CD4-positive, alpha-beta T cell treated with Interleukin-15 for 1 hour (primary cell): ENCODE results near the gene SHC3.

ENCODE experiments used
- DNase-seq: peaks from one replicate; pipeline ENCODE4 v3.0.0-alpha.2; 2020

SHC3 gene

GRCh38 chr9:88996046-88996920 is 182.3 kb downstream of the SHC3 start:
- no peak for DNase-seq

GRCh38 chr9:88995627-88996026 is 183.0 kb downstream of the SHC3 start:
- DNase-seq = no peak

DNA sequence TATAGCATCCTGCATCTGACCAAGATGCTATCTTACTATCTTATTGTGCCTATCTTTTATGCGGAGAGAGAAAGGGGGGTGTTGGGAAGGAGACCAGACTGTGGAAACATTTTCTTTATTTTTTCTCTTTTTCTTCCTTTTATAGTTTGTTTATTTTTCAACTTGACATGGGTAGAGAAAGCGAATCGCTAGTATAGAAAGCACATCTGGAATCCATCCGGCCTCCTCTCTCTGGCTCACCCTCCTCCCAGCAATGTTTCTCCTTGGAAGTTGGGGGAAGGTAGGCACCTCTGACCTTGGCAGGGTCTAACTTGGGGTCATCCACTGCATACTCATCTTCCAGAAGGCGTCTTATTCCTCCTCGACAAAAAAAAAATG is 183.4 kb downstream of the SHC3 start:
- DNase-seq = no peak

- no peak for DNase-seq
Measured at GRCh38 chr9:88994469-88995199, 184.0 kb downstream of the SHC3 start.

DNA sequence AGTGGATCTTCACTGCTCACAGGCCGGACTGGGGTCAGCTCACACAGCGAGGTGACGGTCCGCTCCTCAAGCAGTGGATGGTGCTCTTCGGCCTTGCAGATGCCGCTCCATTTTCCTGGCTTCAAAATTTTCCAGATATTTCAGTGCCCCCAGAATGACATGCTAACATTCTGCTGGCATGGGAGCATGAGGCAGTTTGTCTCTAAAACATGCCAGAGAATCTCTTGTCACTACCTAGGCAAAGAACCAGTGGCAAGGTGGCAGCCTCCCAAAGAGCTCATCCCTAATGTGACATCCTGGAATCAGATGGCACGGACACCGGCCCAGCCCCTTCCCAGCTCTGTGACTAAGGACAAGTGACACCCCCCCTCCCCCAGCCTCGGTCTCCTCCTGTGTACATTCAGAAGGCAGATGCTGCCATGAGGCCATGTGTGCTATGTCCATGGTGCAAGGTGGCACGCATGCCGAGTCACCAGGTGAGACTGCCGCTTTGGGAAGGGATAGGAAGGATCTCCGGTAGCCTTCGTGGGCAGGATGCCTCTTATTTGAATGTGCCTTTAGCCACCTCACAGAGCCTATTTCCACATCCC is 184.7 kb downstream of the SHC3 start:
- no peak for DNase-seq

- DNase-seq = no peak
Measured at GRCh38 chr9:88993327-88993726, 185.3 kb downstream of the SHC3 start.

DNA sequence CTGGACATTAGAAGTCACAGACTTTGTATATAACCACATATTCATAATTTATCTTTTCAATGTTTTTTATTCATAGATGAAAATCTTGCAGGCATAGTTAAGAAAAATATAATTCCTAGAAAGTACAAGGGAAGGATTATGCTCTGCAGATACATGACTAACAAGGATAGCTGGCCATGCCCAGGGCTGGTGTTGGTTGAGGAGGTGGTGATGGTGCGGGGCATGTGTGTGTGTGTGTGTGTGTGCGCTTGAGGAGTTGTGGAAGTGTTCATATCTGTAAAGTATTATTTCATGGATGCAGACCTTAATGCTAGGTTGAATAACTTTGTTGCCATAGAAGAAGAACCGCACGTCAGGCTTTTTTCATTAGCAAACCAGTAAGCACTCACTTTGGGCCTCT is 186.1 kb downstream of the SHC3 start:
- DNase-seq = no peak

DNA sequence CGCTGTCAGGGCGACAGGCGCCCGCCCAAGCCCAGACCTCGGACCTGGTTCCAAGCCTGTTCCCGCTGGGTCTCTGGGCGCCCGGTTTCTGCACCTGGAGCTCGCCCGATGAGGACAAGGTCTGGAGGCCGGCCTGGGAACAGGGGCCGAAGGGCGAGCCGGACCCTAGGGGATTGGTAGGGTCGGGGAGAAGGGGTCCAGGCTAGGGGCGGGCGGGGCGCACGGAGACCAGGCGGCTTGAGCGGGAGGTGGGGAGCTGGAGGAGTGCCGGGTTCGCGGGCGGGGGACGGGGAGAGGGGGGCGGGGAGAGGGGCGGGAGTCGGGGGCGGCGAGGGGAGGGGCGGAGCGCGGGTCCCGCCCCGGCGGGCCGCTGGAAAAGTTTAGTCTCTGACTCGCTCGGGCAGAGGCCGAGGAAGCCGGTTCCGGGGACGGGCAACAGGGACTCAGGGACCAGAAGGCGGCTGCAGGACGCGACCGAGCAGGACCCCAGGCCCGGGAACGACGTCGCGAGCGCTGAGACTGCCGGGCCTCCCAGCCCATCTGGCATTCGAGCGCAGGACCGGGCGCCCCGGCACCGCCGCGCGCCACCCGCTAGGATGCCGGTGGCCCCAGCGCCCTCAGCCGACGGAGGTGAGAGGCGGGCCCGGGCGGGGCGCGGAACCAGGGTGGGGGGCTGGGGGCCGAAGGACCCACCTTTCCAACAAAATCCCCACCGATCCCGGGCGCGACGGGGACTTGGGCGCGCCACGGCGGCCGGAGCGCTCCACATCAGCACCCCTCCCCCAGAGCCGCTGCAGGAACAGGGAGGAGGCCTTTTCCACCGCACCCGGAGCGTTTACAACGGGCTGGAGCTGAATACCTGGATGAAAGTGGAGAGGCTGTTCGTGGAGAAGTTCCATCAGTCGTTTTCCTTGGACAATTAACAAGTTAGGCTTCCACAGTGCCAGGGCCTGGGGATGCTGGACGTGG is 187.3 kb downstream of the SHC3 start, which contains the start of gene S1PR3:
S1PR3 (plus strand) TSS at position 403 of the 969 bp plus-strand sequence. CDS start 9,733 bp downstream, outside the sequence.
- no peak for DNase-seq

GRCh38 chr9:88990729-88991065 is 187.9 kb downstream of the SHC3 start:
- no peak for DNase-seq

DNA sequence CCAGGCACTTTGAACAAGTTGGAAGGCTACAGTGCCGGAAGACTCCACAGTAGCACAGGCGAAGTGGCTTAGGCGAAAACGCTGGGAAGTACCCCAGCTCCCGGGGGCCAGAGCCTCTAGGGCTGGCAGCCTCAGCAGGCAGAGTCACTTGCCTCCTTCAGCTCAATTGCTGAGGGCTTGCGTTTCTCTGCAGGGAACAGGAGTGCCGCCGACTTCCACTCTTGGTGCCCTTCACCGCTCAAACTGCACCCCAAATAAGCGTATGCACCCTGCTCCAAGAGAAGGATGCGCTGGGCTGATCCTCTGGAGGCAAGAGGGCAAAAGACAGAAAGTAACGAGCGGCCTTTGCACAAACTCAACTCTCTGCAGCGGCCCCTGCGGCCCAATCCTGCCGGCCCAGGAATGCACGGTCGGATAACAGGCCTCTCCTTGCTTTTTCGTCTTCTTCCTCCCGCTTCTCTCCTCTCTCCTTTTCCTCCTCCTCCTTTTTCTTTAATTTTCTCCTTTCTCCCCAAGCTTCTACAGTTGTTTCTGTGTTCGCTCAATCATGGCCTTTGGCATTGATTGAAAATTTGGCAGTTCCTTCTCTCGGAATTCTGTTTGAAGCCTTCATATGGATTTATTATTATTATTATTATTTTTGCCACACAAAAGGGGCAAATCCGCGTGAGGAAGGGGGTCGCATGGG is 188.4 kb downstream of the SHC3 start:
- no peak for DNase-seq

- no peak for DNase-seq
Measured at GRCh38 chr9:88988796-88989641, 189.6 kb downstream of the SHC3 start.

- DNase-seq = no peak
Measured at GRCh38 chr9:88987661-88988060, 191.0 kb downstream of the SHC3 start.

DNA sequence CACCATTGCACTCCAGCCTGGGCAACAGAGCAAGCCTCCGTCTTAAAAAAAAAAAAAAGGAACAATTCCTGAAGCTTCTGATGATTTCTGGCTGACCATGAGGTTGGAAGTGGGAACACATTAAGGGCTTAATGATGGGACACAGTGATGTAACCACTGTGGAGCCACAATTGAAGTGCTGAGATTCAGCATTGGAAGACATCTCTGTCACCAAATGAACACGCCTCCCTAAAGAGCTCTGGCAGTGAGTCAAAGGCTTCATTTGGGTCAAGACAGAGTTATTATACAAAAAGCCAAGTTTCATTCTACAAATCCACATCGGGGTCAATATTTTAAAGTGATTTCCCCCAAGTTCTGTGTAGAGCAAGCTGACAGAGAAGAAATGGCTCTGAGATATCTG is 191.8 kb downstream of the SHC3 start:
- DNase-seq = no peak

DNA sequence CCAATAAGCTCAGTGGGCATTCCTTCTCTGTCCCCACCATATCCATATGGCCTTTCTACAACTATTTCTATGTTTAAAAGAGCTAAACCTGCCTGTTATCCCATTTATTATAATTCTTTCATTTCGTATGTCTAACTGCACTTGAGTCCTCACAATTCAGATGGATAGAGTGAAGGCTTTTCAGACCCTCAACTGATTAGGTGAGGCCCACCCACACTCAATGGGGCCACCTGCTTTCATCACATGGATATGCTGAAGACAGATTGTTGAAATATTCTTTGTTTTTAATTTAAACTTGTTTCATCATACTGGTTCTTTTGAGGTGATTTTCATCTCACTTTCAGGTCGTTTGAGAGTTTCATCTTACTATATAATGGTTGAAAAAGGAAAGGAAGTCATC is 193.0 kb downstream of the SHC3 start:
- no peak for DNase-seq

DNA sequence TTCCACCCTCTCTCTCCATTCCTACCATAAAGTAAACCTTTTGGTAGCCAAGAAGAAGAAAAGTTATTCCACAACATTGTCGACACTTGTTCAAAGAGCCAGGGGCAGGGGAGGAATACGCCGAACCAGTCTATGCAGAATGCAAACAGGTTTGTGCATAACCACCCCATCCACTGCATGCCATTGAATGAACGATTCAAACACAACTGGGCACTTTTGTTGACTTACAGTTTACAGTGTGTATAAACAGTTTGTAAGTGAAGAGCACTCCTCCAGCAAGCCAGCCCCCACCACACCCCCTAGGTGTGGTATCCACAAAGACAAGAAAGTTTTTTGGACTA is 194.1 kb downstream of the SHC3 start:
- DNase-seq = no peak

GRCh38 chr9:88983865-88984542 is 194.6 kb downstream of the SHC3 start:
- DNase-seq = no peak

DNA sequence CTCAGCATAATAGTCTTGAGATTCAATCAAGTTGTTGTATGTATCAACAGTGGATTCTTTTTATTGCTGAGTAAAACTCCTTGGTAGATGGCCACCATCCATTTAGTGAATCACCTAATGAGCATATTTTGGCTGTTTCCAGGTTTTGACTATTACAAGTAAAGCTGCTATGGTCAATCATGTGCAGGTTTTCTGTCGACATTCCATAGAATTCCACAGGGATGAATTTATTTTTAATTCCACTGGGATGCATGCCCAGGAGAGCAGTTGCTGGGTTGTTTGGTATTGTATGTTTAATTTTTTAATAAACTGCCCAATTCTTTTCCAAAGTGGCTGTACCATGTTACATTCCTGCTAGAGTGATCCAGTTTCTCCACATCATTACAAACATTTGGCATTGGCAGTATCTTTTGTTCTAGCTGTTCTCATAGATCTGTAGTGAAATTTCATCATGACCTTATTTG is 197.8 kb downstream of the SHC3 start:
- DNase-seq = no peak

DNA sequence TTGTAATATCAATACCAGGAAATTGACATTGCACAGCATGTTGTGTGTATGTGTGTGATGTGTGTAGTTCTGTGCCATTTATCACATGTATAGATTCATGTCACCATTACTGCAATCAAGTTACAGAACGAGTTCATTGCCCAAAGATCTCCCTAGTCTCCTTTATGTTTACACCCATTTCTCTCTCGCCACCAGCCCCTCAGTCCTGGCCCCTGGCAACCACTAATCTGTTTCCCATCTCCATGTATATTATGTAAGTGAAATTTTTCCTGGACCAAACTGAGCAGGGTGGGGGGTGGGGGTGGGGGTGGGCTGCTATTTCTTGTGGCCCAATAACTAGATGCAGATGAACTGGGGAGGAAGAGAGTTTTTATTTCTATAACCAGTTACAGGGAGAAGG is 198.8 kb downstream of the SHC3 start:
- no peak for DNase-seq

DNA sequence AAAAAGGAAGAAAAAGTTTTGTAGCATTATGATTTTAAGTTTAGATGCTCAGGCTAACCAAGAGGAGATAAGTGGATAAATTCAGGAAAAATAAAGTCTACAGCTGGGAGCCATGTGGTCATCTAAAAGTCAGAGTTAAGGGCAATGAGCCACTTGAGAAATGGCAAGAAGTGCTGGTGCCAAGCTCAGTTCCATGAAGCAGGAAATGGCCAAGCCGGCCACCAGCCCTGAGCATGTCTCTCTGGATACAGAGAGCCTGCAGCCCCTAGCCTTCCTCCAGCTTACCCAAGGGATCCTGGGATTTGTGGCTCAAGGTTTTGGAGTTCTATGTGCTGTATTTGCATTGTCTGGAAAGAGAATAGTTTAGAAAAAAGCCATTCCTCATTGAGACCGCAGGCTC is 199.6 kb downstream of the SHC3 start:
- no peak for DNase-seq

- DNase-seq = no peak
Measured at GRCh38 chr9:88978034-88978433, 200.6 kb downstream of the SHC3 start.

DNA sequence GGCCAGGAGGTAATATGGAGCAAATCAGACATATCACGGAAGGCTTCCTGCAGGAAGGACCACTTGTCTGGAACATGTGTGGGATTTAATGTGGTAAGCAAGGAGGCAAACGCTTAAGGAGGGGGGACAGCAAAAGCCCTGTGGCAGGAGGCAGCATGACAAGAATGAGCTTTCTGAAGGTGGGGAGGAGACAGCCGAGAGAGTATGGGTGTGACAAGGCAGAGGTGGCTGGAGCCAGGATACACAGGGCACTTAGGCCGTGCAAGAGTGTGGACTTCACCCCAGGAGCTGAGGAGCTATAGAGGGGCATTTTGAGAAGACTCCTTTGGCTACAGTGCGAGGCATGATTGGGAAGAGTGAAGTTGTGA is 201.7 kb downstream of the SHC3 start:
- no peak for DNase-seq
